Smooth muscle cell (in vitro differentiated cells): Measurements from ENCODE around the gene NDUFA13. TPM values are rescaled to one million over a fixed set of nuclear protein-coding genes. Genes with fewer than 3 reads are reported as not detected.

ENCODE experiments used
- DNase-seq: peaks from one replicate; lab custom pipeline; 2025; ENCODE audit not compliant: unreplicated experiment; lab: John Stamatoyannopoulos, UW
- H2AFZ ChIP-seq: fragments of 200-600 bp; sonication (generic); 2 replicates; pipeline ENCODE4 v1.6.0; 2016; ENCODE audit warnings: antibody characterized with exemption, low read depth, mild to moderate bottlenecking
- H3F3A ChIP-seq: fragments of 200-600 bp; sonication (generic); 2 replicates; pipeline ENCODE4 v1.6.0; 2017; ENCODE audit warnings: antibody characterized with exemption, low read depth
- H3K27ac ChIP-seq: fragments of 200-600 bp; sonication (generic); 2 replicates; pipeline ENCODE4 v1.5.1; 2016; ENCODE audit warnings: low read depth, mild to moderate bottlenecking
- H3K27me3 ChIP-seq: fragments of 200-600 bp; sonication (generic); 2 replicates; pipeline ENCODE4 v1.6.1; 2016; ENCODE audit warnings: low read depth, mild to moderate bottlenecking
- H3K36me3 ChIP-seq: fragments of 200-600 bp; sonication (generic); 2 replicates; pipeline ENCODE4 v1.5.1; 2016; ENCODE audit warnings: low read depth
- H3K4me1 ChIP-seq: fragments of 200-600 bp; sonication (generic); 2 replicates; pipeline ENCODE4 v1.5.1; 2016; ENCODE audit warnings: low read depth
- H3K4me2 ChIP-seq: fragments of 200-600 bp; sonication (generic); 2 replicates; pipeline ENCODE4 v1.6.0; 2016; ENCODE audit warnings: mild to moderate bottlenecking
- H3K4me3 ChIP-seq: fragments of 200-600 bp; sonication (generic); 2 replicates; pipeline ENCODE4 v1.5.1; 2016; ENCODE audit warnings: mild to moderate bottlenecking
- H3K79me2 ChIP-seq: fragments of 200-600 bp; sonication (generic); 2 replicates; pipeline ENCODE4 v1.6.0; 2016; ENCODE audit warnings: low read depth, mild to moderate bottlenecking
- H3K9ac ChIP-seq: fragments of 200-600 bp; sonication (generic); 2 replicates; pipeline ENCODE4 v1.6.0; 2016; ENCODE audit warnings: low read depth
- H3K9me3 ChIP-seq: fragments of 200-600 bp; sonication (generic); replicated peaks from 2 replicates; pipeline ENCODE4 v1.5.1; 2016; ENCODE audit warnings: low read depth
- H4K20me1 ChIP-seq: fragments of 200-600 bp; sonication (generic); 2 replicates; pipeline ENCODE4 v1.6.0; 2016; ENCODE audit warnings: low read depth
- WGBS: methylation state at CpG from one replicate; pipeline ENCODE4 v1.1.7; 2016; ENCODE audit warnings: low lambda C conversion rate; 5-methylcytosine and 5-hydroxymethylcytosine counted together
- polyA plus RNA-seq: library from polyadenylated mRNA; unstranded; fragments of >200 nt; fragmentation: Nextera tagmentation; extraction: Ambion mirVana; gene quantifications from 2 replicates; pipeline ENCODE4 v1.2.1, GENCODE V29; 2016
- total RNA-seq: library from RNA; depleted of rRNA; stranded (reverse); fragments of >200 nt; gene quantifications from 2 replicates; pipeline ENCODE4 v1.2.3, GENCODE V29; 2014
- TF ChIP-seq, protein P1 (sequence below): fragments of 200-600 bp; sonication (generic); IDR thresholded peaks from 2 replicates; pipeline ENCODE4 v1.5.1; 2017; ENCODE audit warnings: borderline replicate concordance, mild to moderate bottlenecking, antibody characterized with exemption; ENCODE audit not compliant: insufficient read depth, poor library complexity, severe bottlenecking

NDUFA13 gene
- total and polyA plus RNA-seq, 2 experiments from 2014 or later = 42.3 to 559 TPM

DNA sequence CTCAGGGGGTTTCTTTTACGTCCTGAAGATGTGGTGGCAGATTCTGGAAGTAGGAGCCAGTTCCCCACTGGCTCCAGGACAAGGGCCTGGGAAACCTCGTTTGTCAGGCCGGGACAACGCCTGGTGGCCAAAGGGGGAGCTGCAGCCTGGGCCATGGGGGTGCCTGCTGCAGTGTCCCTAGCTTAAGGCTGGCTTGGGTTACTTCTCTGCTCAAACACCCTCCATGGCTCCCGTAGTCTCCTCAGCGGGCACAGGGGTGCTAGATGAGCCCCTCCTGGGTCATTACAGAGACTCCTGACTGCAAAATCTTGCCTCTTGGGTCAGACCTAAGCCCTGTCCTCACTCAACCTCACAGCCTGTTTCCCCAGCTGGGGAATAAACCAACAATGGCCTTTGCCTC is 36.8 kb downstream of the NDUFA13 start:
- Histone ChIP-seq H3K9ac (no peak overlapping the region), H3K27ac (no peak overlapping the region), H3K4me1 (peaks cover 12% of the 10 kb centered on the region), H3K79me2 (no peaks in the 10 kb centered on the region), H3K9me3 (no peaks in the 10 kb centered on the region), H3K4me2 (no peak overlapping the region), H3K36me3 (no peaks in the 10 kb centered on the region), H2AFZ (no peak overlapping the region), H3F3A (no peaks in the 10 kb centered on the region), H3K4me3 (no peak overlapping the region), H4K20me1 (no peaks in the 10 kb centered on the region), H3K27me3 (no peaks in the 10 kb centered on the region)
- TF ChIP-seq, protein P1, sequence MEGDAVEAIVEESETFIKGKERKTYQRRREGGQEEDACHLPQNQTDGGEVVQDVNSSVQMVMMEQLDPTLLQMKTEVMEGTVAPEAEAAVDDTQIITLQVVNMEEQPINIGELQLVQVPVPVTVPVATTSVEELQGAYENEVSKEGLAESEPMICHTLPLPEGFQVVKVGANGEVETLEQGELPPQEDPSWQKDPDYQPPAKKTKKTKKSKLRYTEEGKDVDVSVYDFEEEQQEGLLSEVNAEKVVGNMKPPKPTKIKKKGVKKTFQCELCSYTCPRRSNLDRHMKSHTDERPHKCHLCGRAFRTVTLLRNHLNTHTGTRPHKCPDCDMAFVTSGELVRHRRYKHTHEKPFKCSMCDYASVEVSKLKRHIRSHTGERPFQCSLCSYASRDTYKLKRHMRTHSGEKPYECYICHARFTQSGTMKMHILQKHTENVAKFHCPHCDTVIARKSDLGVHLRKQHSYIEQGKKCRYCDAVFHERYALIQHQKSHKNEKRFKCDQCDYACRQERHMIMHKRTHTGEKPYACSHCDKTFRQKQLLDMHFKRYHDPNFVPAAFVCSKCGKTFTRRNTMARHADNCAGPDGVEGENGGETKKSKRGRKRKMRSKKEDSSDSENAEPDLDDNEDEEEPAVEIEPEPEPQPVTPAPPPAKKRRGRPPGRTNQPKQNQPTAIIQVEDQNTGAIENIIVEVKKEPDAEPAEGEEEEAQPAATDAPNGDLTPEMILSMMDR = peak; percentile 60
- WGBS = 61% methylated on average over 6 of the region's 6 CpGs
- no peak for DNase-seq

GRCh38 chr19:19553670-19554069 is 37.6 kb downstream of the NDUFA13 start:
- Histone ChIP-seq H3K27me3 (no peaks in the 10 kb centered on the region), H3K4me1 (peaks cover 6% of the 10 kb centered on the region), H3K9me3 (no peaks in the 10 kb centered on the region), H3K79me2 (no peaks in the 10 kb centered on the region), H2AFZ (no peak overlapping the region), H3K4me3 (no peak overlapping the region), H3K4me2 (no peak overlapping the region), H3K9ac (no peak overlapping the region), H3K27ac (no peak overlapping the region), H4K20me1 (no peaks in the 10 kb centered on the region), H3K36me3 (no peaks in the 10 kb centered on the region), H3F3A (no peaks in the 10 kb centered on the region)
- TF ChIP-seq, protein P1 = no peak
- WGBS = 93% methylated on average over 10 of the region's 10 CpGs
- DNase-seq = no peak

DNA sequence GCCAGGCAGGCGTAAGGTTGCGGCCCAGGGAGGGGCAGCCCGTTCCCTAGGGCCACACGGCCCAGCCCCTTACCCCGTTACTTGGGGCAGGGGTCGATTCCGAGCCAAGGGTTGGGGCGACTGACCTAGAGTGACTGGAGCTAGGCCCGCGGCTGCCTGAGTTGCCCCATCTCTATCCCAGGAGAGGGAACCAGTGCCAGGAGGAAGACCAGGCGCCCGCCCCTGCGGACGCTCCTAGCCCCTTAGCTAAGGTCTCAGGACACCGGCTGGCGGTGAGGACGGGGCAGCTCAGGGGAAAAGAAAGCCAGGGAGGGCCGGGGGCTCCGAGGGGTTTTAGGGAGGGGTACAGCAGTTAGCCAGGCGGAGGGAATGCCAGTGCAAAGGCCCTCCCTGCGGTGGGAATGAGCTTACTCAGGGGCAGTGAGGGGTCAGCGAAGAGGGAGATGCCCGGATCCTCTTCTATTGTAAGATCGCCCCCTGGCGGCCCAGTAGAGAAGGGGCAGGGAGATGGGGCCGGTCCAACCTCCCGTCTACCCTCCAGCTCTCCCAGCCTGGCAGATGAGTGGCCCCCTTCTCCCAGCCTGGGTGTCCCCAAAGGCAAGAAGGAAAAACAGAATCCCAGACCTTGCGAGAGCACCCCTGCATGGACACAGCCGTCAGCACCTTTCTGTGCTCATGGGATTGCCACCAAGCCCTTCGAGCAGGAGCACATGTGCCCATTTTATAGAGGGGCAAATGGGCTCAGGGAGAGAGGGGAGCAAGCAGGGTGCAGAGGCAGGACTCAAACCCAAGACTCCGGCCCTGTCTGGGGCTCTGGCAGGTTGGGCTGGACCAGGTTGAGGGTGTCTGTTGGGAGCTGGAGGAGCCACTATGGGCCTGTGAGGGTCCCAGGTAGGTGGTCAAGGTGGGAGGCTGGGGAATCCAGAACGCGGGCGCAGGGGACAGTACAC is 38.3 kb downstream of the NDUFA13 start:
- H3K9me3 ChIP-seq = no peaks in the 10 kb centered on the region
- peak; percentile 9 for DNase-seq
- WGBS = 77% methylated on average over 29 of the region's 34 CpGs

More for the DNA sequence above, 38.3 kb downstream of the NDUFA13 start:
- TF ChIP-seq, protein P1 = peak; percentile 69
- H3K9ac ChIP-seq = no peak overlapping the region
- no peaks in the 10 kb centered on the region for H3K79me2 ChIP-seq
- H3F3A ChIP-seq = no peaks in the 10 kb centered on the region
- no peak overlapping the region for H2AFZ ChIP-seq
- H3K4me3 ChIP-seq = no peak overlapping the region
- H4K20me1 ChIP-seq = no peaks in the 10 kb centered on the region
- H3K4me2 ChIP-seq = no peak overlapping the region
- no peaks in the 10 kb centered on the region for H3K27me3 ChIP-seq
- peaks cover 3% of the 10 kb centered on the region for H3K4me1 ChIP-seq
- H3K27ac ChIP-seq = no peak overlapping the region
- no peaks in the 10 kb centered on the region for H3K36me3 ChIP-seq
